ENCODE data around the gene HIP1.
"Not testable (repeated sequence)": the region's sequence is repeated elsewhere in the genome, so short reads cannot be mapped to it uniquely, and the experiment has no call there.

HIP1 gene

DNA sequence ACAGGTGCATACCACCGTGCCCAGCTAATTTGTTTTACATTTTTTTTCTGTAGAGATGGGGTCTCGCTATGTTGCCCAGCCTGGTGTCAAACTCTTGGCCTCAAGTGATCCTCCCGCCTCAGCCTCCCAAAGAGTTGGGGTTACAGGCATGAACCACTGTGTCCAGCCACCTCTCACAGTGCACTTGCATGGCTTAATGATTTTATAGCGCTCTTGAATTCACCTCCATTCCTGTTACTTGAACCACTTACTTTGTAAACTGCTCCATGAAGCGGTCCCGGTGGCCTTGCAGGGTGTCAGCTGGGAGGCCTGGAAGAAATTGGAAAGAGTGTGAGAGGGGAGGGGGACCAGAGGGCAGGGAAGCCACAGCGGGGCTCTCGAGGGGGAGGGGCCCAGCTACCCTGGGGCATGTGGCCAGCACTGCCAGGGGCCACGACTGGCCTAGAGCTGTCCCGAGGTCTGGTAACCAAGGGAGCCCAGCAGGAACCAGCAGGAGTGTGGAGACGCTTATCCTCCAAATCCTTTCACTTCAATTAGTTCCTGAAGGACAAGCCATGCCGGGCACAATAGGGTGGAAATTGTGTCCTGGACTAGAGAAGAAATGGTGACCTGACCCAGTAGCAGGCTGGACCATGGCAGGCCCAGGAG is 170.7 kb downstream of the HIP1 start:
- DNase-seq = no peak

DNA sequence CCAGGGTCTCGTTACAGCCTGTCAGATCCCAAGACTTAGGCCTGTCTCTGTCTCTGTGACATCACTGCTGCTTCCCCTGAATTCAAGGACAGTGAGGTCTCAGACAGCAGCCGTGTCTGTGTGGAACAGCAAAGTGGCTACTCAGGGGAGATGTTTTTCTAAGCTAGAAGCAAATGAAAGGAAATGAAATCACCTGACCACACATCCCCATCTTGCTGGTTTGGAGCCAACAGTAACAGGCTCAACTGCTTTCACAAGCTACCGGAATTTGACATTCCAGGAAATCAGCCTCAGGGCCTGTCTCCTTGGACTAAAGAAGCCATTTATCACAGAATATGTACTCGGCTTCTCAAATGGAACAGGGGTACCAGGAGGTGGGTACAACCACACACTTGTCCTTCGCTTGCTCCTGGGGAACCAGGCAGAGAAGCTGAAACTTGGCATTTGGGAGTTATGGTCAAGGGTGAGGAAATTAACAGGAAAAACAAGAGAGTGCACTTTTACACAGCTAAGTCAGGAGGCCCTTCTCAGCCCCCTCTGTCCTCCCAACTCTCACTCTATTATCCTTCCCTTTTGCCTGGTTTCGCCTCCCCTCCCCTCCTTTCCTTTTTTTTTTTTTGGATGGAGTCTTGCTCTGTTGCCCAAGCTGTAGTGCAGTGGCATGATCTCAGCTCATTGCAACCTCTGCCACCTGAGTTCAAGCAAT is 173.5 kb downstream of the HIP1 start:
- DNase-seq = no peak

DNA sequence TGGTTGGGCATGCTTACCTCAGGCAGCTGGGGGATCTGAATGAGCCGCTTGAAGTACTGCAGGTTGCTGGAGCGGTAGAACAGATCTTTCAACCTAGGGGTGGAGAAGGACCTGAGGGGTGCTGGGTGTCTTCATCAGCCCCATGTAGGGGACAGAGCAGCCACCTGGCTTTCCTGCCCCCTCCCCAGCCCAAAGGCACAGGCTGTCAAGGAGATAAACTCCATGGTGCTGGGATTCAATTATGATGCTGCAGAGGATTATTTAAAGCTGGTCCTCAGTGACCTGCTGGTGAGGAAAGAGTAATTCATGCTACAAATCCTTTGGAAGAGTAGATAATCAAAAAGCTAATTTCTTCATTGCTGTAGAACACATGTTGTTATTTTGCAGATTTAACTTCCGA is 175.6 kb downstream of the HIP1 start:
- no peak for DNase-seq

DNA sequence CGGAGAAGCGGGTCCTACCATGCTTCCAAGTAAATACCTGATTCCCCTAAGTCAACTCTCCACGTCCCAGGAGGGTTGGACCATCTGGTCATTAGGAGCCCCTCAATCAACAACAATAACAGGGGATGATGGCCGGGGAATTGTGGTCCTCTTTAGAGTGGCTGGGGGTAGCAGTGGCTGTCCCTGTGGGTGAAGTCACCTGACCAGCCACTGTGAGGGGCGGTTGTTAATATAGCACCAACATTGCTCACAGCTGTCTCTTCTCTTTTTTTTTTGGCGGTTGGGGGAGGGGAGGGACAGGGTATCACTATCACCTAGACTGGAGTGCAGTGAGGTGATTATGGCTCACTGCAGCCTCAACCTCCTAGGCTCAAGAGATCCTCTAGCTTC is 178.8 kb downstream of the HIP1 start:
- no peak for DNase-seq

DNA sequence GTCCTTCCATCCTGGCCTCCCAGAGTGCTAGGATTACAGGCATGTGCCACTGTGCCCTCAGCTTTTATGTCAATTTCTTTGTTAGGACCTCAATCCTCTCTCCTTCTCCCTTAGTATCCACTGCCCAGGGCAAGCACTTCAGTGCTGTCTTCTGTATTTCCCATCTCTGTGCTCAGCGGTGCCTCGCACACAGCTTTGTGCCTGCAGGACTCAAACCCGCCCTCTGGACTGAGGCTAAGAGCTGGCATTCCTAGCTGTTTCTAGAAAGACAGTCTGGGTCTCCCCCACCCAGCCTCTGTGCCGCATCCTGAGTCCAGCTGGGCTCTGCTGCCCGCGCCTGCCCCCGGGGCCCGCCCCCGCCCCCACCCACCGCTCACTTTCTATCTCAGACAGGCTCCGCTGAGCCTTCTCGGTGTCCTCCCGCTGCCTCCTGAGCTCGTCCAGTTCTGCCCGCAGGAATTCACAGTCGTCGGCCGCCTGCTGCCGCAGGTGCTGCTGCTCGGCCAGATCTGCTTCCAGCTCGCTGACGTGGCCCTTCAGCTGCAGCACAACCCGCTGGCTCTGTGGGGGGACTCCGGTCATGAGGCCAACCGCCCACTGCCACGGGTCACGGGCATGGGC is 179.3 kb downstream of the HIP1 start:
- DNase-seq = no peak

DNA sequence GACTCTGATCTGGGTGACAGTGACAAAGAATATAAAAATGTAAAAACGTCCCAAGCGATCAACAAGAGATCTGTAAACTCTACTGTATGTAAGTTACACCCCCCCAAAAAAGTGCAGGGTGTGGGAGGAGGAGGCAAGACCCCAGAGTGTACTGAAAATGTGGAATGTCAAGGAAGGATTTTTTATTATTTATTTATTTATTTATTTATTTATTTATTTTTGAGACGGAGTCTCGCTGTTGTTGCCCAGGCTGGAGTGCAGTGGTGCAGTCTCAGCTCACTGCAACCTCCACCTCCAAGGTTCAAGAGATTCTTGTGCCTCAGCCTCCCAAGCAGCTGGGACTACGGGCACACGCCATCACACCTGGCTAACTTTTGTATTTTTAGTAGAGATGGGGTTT is 181.9 kb downstream of the HIP1 start:
- DNase-seq = not testable (repeated sequence)

DNA sequence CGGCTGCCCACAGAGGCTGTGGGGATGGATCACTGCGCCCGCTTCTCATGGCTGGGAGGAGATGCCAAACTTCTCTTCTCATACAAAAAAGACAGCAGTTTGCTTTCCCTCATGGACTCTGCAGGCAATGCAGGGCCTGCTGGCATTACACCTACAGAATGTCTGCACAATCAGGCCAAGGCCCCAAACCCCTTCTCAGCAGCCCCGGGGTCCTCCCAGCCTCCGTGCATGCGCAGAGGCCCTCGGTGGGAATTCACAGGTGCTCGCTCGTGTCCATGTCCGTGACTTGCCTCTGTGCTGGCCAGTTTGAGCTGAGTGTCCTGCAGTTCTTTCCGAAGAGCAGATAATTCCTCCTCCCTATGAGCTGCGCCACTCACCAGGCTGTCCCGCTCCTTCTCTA is 183.0 kb downstream of the HIP1 start:
- DNase-seq = no peak

DNA sequence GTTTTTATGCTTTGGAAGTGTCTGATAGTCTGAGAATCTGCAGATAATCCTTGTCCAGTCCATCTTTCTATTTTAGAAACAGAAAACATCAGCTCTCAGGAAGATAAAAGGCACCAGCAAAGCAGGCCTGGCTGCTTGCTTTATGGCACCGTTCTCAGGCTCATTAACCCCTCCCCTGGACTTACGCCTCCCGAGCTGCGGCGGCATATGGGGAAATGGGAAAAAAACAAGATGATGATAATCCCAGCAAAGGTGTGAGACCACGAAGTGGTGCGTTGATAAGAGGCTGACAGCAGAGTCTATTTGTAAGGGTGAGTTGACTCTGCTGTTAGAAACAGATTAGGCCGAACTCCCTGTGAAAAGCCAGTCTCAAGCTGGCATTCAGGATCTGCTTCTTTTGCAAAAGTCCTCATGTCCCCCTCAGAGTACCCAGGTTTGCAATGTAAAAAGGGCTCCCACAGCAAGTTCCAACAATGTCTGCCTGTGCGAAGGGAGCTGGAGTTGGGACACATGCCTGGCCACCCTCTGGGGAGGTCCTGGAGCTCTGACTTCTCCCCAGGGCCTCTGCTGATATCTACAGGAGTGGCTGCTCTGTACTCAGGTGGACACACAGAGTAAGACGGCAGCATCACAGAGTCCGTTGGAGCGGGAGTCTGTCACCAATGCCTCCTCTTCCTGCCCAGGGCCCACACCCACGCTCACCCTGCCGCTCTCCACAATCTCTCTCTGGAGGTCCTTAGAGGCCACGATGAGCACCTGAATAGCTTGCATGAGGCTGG is 192.3 kb downstream of the HIP1 start:
- no peak for DNase-seq

DNA sequence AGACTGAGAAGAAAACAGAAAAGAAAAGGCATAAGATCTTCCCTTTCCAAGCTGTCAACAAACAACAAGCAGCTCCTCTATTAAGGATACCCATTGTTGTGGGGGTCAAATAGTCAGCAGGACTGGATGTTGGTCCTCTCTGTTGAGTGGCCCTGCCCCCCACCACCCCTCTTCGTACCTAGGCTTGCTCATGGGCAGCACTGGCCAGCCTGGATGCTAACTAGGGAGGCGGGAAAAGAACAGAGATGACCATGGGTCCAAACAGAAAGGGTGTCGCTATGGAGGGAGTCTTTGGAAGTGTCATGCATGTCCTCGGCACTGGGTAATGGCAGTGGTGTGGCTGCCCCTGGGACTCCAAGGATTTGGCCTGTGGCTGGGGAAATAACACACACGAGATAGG is 201.0 kb downstream of the HIP1 start:
- no peak for DNase-seq

DNA sequence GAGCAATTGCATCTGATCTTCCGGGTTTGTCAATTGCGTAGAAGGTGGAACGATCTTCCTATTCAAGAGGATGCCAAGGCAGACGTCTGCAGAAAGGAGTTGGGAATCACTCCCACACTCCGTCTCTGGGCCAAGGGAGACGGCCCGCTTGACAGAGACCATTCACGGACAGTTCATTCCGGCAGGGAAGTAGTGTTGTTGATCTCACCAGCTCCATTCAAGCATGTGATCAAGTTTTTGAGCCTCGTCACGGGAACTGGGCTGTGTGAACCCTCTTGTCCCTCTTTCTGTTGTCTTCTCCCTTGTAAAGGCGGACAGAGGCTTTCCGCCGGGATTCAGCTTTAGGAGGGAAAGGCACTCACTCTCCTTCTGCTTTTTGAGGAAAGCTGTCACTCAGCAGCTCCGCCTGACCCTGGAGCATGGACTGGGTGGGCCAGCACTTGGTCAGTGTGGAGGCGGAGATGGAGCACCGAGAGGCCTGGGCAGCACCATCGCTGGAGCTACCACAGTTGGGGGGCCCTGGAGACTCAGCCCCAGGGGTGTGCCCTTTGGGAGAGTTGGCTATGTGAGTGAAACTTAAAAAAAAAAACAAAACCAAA is 201.7 kb downstream of the HIP1 start:
- DNase-seq = no peak

DNA sequence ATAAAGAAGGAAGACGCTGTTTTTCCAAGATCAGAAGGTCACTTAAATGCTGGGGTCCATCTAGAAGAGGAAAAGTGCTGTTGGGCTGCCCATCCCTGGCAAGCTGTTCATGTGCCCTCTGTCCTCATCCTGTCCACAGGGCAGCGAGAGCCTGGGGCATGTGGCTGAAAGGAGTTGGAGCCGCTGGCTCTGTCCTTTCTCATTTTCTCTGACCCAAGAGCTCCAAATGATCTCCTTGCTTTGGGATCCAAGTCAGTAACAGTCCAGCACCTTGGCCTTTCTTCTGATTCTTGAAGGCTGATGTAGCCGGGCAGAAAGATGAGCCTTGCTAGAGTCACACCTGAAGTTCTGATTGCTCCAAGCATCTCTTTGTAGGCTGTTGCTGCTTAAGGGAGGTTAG is 202.2 kb downstream of the HIP1 start:
- DNase-seq = no peak

DNA sequence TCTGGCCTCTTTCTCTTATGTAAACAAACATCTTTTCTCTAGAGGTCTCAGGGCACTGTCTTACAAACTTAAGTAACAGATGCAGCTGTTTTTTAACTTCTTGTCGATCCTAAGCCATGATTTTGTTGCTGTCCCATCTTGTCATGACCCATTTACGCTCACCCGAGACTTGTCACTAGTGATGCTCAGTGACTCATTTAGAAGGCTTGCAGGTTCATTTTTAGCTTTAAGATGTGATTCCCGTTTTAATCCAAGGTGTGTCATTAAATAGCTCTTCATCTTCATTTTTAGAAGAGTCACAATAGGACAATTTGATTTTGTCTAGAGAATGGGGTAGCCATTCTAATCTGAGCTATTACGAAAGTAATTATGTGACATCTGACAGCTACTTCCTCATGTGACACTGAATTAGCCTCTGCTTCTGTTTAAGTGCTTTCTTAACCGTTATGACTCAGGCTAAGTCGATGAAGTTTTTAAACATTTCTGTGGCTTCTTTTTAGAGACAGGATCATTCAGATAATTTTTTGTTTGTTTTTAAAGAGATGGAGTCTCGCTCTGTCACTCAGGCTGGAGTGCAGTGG is 203.9 kb downstream of the HIP1 start:
- no peak for DNase-seq

DNA sequence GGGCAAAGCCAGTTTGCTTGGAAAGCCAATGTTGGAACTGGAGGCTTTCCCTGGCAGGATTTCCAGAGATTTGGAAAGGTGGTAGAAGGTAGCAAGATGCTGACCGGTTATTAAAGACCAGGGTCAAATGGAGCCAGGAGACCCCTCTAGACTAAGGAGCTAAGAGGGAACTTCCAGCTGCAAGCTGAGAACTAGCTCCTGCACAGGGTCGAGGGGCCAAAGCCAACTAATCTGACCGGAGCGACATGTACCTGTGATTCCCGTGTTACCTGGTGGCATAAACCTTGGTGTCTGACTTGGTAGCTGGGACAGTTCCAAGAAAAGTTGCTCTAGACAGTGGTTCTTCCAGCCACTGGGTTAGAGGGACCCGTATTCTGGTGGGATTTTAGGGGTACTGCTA is 204.8 kb downstream of the HIP1 start:
- DNase-seq = no peak

DNA sequence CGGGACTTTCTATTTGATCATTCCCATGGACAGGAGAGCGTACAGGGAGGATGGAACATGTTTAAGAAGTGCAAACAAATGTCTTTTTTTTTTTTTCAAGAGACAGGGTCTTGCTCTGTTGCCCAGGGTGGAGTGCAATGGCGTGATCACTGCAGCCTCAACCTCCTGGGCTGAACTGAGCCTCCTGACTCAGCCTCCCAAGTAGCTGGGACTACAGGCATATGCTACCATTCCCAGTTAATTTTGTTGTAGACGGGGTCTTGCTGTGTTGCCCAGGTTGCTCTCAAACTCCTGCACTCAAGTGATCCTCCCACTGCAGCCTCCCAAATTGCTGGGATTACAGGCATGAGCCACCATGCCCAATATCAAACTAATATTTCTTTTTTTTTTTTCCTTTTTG is 206.1 kb downstream of the HIP1 start:
- DNase-seq = no peak

DNA sequence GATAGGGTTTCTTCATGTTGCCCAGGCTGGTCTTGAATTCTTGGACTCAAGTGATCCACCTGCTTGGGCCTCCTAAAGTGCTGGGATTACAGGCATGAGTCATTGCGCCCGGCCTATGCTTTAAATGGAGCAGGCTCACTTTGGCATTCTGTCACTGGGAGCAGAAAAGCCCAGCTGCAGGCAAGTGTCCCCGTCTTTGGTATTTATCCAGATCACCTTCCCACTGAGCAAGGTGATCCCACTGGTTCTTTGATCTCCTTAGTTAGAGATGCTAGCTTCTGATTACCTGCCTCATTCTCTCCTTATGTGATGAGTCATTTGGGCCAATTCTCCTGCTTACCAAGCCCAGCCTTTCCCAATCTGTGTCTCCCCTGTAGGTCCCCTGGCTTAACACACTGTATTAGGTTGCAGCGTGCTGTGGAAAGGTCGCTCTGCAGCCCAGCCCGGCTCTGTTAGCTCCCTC is 207.4 kb downstream of the HIP1 start:
- no peak for DNase-seq

DNA sequence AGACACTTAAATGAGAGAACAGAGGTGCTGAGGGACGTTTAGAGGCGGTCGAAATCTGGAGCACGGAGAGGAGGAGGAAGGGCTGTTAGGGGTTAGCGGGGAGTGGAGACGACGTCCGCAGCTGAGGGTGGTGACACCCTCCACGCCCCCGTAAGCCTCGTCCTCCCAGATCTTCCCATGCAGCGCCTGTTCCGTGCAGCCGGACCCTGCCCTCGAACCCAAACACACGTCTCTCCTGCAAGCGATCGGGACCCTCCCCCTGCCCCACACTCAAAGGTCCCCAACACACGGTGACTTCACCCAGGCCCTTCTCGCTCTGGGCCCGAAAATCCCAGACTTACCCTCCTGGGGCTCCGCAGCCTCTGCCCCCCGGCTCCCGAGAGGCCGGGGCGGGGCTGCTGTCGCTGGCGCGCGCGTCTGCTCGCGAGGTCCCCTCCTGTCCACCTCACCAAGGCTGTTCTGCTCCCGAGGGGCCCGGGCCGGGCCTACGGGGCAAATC is 211.5 kb downstream of the HIP1 start:
- not testable (repeated sequence) for DNase-seq

DNA sequence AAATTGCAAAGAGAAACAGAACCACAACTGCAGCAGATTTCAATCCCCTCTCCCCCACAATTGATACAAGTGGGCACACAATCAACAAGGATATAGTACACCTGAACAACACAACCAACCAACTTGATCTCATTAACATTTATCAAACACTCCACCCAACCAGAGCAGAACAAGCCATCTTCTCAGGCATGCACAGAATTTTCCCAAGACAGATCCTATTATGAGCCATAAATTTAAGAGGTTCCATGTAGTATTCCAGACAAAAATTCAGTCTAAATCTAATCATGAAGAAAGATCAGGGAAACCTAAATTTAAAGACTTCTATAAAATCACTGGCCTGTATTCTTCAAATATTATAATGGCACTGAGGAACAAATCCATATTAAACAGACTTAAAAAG is 217.0 kb downstream of the HIP1 start:
- not testable (repeated sequence) for DNase-seq

DNA sequence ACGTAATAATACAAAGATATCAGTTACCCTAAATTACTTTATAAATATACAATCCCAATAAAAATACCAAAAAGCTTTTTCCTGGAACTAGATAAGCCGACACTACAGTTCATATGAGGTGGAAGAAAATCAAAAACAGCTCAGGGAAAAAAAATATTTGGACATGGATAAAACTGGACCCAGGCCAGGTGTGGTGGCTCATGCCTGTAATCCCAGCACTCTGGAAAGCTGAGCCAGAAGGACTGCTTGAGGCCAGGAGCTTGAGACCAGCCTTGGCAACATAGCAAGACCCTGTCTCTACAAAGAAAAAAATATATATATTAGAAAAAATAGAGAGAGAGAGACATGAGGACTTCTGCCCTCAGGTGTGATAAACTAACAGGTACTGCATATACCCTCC is 219.9 kb downstream of the HIP1 start:
- not testable (repeated sequence) for DNase-seq

DNA sequence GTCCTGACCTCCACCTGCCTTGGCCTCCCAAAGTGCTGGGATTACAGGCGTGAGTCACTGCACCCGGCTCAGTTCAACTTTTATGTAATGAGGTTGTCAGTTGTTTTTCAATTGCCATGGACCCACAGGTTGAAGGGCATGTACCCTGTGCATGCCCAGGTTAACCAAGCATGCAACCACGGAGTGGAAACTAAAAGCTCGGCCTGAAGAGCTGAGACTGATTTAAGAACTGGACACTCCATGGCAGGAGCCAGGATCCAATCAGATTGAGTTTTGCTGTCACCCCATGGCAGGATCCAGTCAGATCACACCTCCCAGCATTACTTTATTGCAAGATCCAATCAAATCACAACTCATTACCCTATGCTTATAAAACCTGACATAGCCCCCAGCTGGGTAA is 229.7 kb downstream of the HIP1 start:
- DNase-seq = not testable (repeated sequence)

DNA sequence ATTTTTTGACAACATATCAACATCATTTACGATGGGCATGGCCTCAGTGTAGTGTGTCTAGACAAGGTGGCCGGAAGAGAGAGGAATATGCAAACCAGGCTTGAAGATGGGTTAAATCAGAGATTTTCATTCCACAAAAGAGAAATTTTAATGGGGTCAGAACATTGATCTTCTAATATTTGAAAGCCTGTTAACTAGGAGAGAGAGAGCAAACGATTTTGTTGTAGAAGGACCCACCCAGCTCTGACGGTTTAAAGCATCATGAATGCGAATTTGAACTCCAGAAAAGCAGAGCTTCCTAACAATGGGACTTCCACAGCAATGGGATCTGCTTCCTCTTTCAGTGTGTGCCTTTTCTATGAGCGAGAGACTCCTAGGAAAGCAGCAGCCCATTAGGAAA is 246.7 kb downstream of the HIP1 start, which contains the start of gene SPDYE5:
Gene SPDYE5 (plus strand): TSS at position 301 of the 400 bp plus-strand sequence. CDS start 1,728 bp downstream, outside the sequence.
- not testable (repeated sequence) for DNase-seq

DNA sequence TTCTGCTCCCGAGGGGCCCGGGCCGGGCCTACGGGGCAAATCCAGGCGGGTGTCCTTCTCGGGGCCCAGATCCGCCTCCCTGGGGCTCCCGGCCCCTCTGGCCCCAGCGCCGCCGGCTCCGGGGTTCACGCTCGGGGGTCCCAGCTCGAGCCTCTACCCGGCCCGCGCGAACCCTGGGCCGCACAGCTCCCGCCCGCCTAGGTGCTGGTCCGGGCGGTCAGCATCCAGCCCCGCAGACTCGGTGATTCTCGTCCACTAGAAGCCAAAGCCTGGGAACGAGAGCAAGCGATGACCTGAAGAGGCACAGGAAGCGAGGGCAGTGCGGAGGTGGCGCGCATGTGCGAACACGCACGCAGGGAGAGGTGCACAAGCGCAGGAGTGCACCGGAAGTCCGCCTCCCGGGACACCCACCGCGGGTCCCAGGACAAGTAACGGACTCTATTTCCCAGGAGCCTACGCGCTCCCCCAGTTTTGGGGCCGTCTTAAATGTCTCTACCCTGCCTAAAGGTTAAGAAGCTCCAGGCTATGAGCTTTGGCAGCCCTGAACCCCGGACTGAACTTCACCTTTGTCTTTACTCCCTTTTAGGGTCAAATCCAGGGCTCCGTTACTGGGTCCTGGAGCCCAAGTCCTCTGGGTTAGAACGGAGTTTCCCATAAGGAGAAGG is 252.6 kb downstream of the HIP1 start, which contains the start of gene POM121C:
Gene POM121C (minus strand): TSS at position 321 of the 665 bp plus-strand sequence. CDS start 44,803 bp downstream, outside the sequence.
- peak; percentile 74 for DNase-seq

Measured in activated T-cell treated with anti-CD3 and anti-CD28 coated beads for 4 hours (primary cell).